ENCODE data around the gene STAC2. TPM values are rescaled to one million over a fixed set of nuclear protein-coding genes. Genes with fewer than 3 reads are reported as not detected.

Gene STAC2
- total and polyA plus RNA-seq, 9 of the 15 experiments (the other 6 are each of a cell fraction or from before 2014, with no cell fraction given) = not detected

GRCh38 chr17:39261286-39261685 is 35.5 kb upstream of the STAC2 start (continued):
- TF ChIP-seq ZNF318 (IDR thresholded peaks at IDR 0.05; ENCODE audit: borderline replicate concordance in 1 of 2, low read depth in 1 of 2) = no peak
- TF ChIP-seq ID3 (CRISPR knock-in tag; IDR thresholded peaks at IDR 0.05) = no peak
- TF ChIP-seq ID3 (tag; IDR thresholded peaks at IDR 0.05) = no peak
- no peak for TF ChIP-seq EP300 (IDR thresholded peaks at IDR 0.05; ENCODE audit: low read length)
- no peak for TF ChIP-seq NBN (IDR thresholded peaks at IDR 0.05; ENCODE audit: low read depth)
- TF ChIP-seq NFATC3 (IDR thresholded peaks at IDR 0.05) = no peak
- no peak for TF ChIP-seq ZNF699 (CRISPR knock-in tag; IDR thresholded peaks at IDR 0.05; ENCODE audit: insufficient replicate concordance)
- no peak for TF ChIP-seq ARHGAP35 (IDR thresholded peaks at IDR 0.05; ENCODE audit: partially characterized antibody)
- no peak for TF ChIP-seq FOXP4 (CRISPR knock-in tag; IDR thresholded peaks at IDR 0.05; ENCODE audit: borderline replicate concordance)
- TF ChIP-seq HDAC6 (IDR thresholded peaks at IDR 0.05; ENCODE audit: low read depth, low read length) = no peak
- no peak for TF ChIP-seq RBM14 (IDR thresholded peaks at IDR 0.05; ENCODE audit: borderline replicate concordance, insufficient read depth, low read depth, low read length)
- TF ChIP-seq ARID4B (CRISPR knock-in tag; IDR thresholded peaks at IDR 0.05) = no peak
- TF ChIP-seq NFRKB (IDR thresholded peaks at IDR 0.05; ENCODE audit: low read depth) = no peak

All from K562 (cell line).